AG09319 (cell line): ENCODE results near the gene RPS14.
"Not testable (repeated sequence)": the region's sequence is repeated elsewhere in the genome, so short reads cannot be mapped to it uniquely, and the experiment has no call there.

Source experiments
- DNase-seq: peaks from one replicate; pipeline ENCODE4 v3.0.0-alpha.2; 2010; ENCODE audit warnings: low read depth; ENCODE audit errors: extremely low read depth
- CTCF ChIP-seq: IDR thresholded peaks from 2 replicates; pipeline ENCODE4 v1.5.1; 2011; ENCODE audit warnings: low read depth, mild to moderate bottlenecking, inconsistent platforms, low read length, moderate library complexity

RPS14 gene

GRCh38 chr5:150422758-150423157, 26.8 kb downstream of the RPS14 start:
- no peak for DNase-seq
- TF ChIP-seq CTCF, result no peak

- TF ChIP-seq CTCF, result no peak
- DNase-seq, result no peak
Observed at GRCh38 chr5:150422075-150422474, 27.5 kb downstream of the RPS14 start.

GRCh38 chr5:150419630-150420270, 29.8 kb downstream of the RPS14 start:
- no peak for TF ChIP-seq CTCF
- DNase-seq, result no peak

- not testable (repeated sequence) for DNase-seq
Observed at GRCh38 chr5:150413902-150414790, 35.4 kb downstream of the RPS14 start.

GRCh38 chr5:150413176-150413901, 36.2 kb downstream of the RPS14 start:
- DNase-seq, result no peak
- no peak for TF ChIP-seq CTCF

GRCh38 chr5:150412319-150413175, 37.0 kb downstream of the RPS14 start, which contains the start of gene CD74:
Gene CD74 (minus strand): TSS chr5:150412910. CDS start chr5:150412749, 161 bp downstream.
- TF ChIP-seq CTCF, result no peak
- DNase-seq, result no peak

- DNase-seq, result no peak
- TF ChIP-seq CTCF, result no peak
Observed at GRCh38 chr5:150411245-150411979, 38.1 kb downstream of the RPS14 start.
